ENCODE results near the gene OLAH. TPM values are rescaled to one million over a fixed set of nuclear protein-coding genes. Genes with fewer than 3 reads are reported as not detected.

Gene OLAH
- total RNA-seq, 1 donor, result not detected

GRCh38 chr10:15084502-15084922 is 40.8 kb downstream of the OLAH start:
- H3K79me2 ChIP-seq (ENCODE audit: insufficient read depth, low read length), result no peaks in the 10 kb centered on the region
- peak overlapping the region; percentile 75 for H3K4me3 ChIP-seq (ENCODE audit: insufficient read depth, low read length)
- peak overlapping the region; percentile 62 for H3K27ac ChIP-seq (ENCODE audit: low read depth, low read length)
- H3K36me3 ChIP-seq (ENCODE audit: insufficient read depth, low read length), result no peaks in the 10 kb centered on the region
- H3K4me1 ChIP-seq (ENCODE audit: insufficient read depth, low read length), result peaks cover 13% of the 10 kb centered on the region
- no peaks in the 10 kb centered on the region for H3K9me3 ChIP-seq (ENCODE audit: low read depth, low read length)
- no peaks in the 10 kb centered on the region for H4K20me1 ChIP-seq (ENCODE audit: insufficient read depth, low read length)
- H3K4me2 ChIP-seq (ENCODE audit: insufficient read depth, low read length), result peak overlapping the region; percentile 88
- peak overlapping the region; percentile 90 for H2AFZ ChIP-seq (ENCODE audit: low read length)
- no peaks in the 10 kb centered on the region for H3K27me3 ChIP-seq (ENCODE audit: insufficient read depth, low read length)
- no peak for TF ChIP-seq CTCF (IDR thresholded peaks at IDR 0.05; ENCODE audit: extremely low read depth, low read depth, low read length)
- DNase-seq (ENCODE audit: insufficient read length, low spot score, missing footprints), result peak; percentile 80

GRCh38 chr10:15088428-15089261 is 44.9 kb downstream of the OLAH start, which contains the start of gene ACBD7:
ACBD7 (minus strand) TSS chr10:15088776; CDS start chr10:15088728, 48 bp downstream.
- H3K36me3 ChIP-seq (ENCODE audit: insufficient read depth, low read length), result no peaks in the 10 kb centered on the region
- peak within 1 kb of the TSS; percentile 83 for H2AFZ ChIP-seq (ENCODE audit: low read length)
- H3K4me1 ChIP-seq (ENCODE audit: insufficient read depth, low read length), result peaks cover 13% of the 10 kb centered on the region
- no peak within 1 kb of the TSS for H3K27ac ChIP-seq (ENCODE audit: low read depth, low read length)
- TF ChIP-seq CTCF (IDR thresholded peaks at IDR 0.05; ENCODE audit: extremely low read depth, low read depth, low read length), result no peak
- H3K9me3 ChIP-seq (ENCODE audit: low read depth, low read length), result no peaks in the 10 kb centered on the region
- peak within 1 kb of the TSS; percentile 90 for H3K4me2 ChIP-seq (ENCODE audit: insufficient read depth, low read length)
- H4K20me1 ChIP-seq (ENCODE audit: insufficient read depth, low read length), result no peaks in the 10 kb centered on the region
- H3K4me3 ChIP-seq (ENCODE audit: insufficient read depth, low read length), result peak within 1 kb of the TSS; percentile 77
- no peaks in the 10 kb centered on the region for H3K27me3 ChIP-seq (ENCODE audit: insufficient read depth, low read length)
- peak; percentile 98 for DNase-seq (ENCODE audit: insufficient read length, low spot score, missing footprints)
- no peaks in the 10 kb centered on the region for H3K79me2 ChIP-seq (ENCODE audit: insufficient read depth, low read length)

GRCh38 chr10:15091418-15091817 is 47.7 kb downstream of the OLAH start:
- H3K27ac ChIP-seq (ENCODE audit: low read depth, low read length), result no peak overlapping the region
- no peak overlapping the region for H3K4me2 ChIP-seq (ENCODE audit: insufficient read depth, low read length)
- H3K27me3 ChIP-seq (ENCODE audit: insufficient read depth, low read length), result no peaks in the 10 kb centered on the region
- H3K36me3 ChIP-seq (ENCODE audit: insufficient read depth, low read length), result no peaks in the 10 kb centered on the region
- no peak for DNase-seq (ENCODE audit: insufficient read length, low spot score, missing footprints)
- H3K79me2 ChIP-seq (ENCODE audit: insufficient read depth, low read length), result no peaks in the 10 kb centered on the region
- no peak overlapping the region for H2AFZ ChIP-seq (ENCODE audit: low read length)
- peaks cover 9% of the 10 kb centered on the region for H3K4me1 ChIP-seq (ENCODE audit: insufficient read depth, low read length)
- no peaks in the 10 kb centered on the region for H4K20me1 ChIP-seq (ENCODE audit: insufficient read depth, low read length)
- TF ChIP-seq CTCF (IDR thresholded peaks at IDR 0.05; ENCODE audit: extremely low read depth, low read depth, low read length), result no peak
- no peaks in the 10 kb centered on the region for H3K9me3 ChIP-seq (ENCODE audit: low read depth, low read length)
- no peak overlapping the region for H3K4me3 ChIP-seq (ENCODE audit: insufficient read depth, low read length)

GRCh38 chr10:15092855-15093408 is 49.2 kb downstream of the OLAH start:
- no peak overlapping the region for H3K4me3 ChIP-seq (ENCODE audit: insufficient read depth, low read length)
- peaks cover 4% of the 10 kb centered on the region for H3K79me2 ChIP-seq (ENCODE audit: insufficient read depth, low read length)
- peaks cover 11% of the 10 kb centered on the region for H3K4me1 ChIP-seq (ENCODE audit: insufficient read depth, low read length)
- H3K27me3 ChIP-seq (ENCODE audit: insufficient read depth, low read length), result no peaks in the 10 kb centered on the region
- no peak overlapping the region for H3K4me2 ChIP-seq (ENCODE audit: insufficient read depth, low read length)
- no peaks in the 10 kb centered on the region for H3K36me3 ChIP-seq (ENCODE audit: insufficient read depth, low read length)
- H3K9me3 ChIP-seq (ENCODE audit: low read depth, low read length), result no peaks in the 10 kb centered on the region
- TF ChIP-seq CTCF (IDR thresholded peaks at IDR 0.05; ENCODE audit: extremely low read depth, low read depth, low read length), result no peak
- no peaks in the 10 kb centered on the region for H4K20me1 ChIP-seq (ENCODE audit: insufficient read depth, low read length)
- H2AFZ ChIP-seq (ENCODE audit: low read length), result no peak overlapping the region
- H3K27ac ChIP-seq (ENCODE audit: low read depth, low read length), result no peak overlapping the region
- no peak for DNase-seq (ENCODE audit: insufficient read length, low spot score, missing footprints)
